GM23338 (cell line): ENCODE data around the gene MAPK1. TPM values are rescaled to one million over a fixed set of nuclear protein-coding genes. Genes with fewer than 3 reads are reported as not detected.

ENCODE experiments used
- ATAC-seq: fragments of 200-7000 bp; cut with Tn5 transposase; 3 replicates; pipeline ENCODE4 v1.9.1; 2020
- DNase-seq: peaks from one replicate; pipeline ENCODE4 v3.0.0-alpha.2; 2015; ENCODE audit warnings: low spot score
- H2AFZ ChIP-seq: fragments of 200-600 bp; sonication (generic); 2 replicates; pipeline ENCODE4 v1.8.0; 2016; ENCODE audit warnings: antibody characterized with exemption, mild to moderate bottlenecking, moderate library complexity
- H3F3A ChIP-seq: fragments of 200-600 bp; sonication (generic); replicated peaks from 2 replicates; pipeline ENCODE4 v1.8.0; 2017; ENCODE audit warnings: antibody characterized with exemption, mixed run types, low read depth
- H3K27ac ChIP-seq: fragments of 200-600 bp; sonication (generic); 2 replicates; pipeline ENCODE4 v1.6.1; 2016; ENCODE audit warnings: low read depth
- H3K27me3 ChIP-seq: fragments of 200-600 bp; sonication (generic); 2 replicates; pipeline ENCODE4 v1.8.0; 2016; ENCODE audit warnings: mild to moderate bottlenecking, mixed run types, moderate library complexity; ENCODE audit not compliant: insufficient read depth
- H3K36me3 ChIP-seq: fragments of 200-600 bp; sonication (generic); 2 replicates; pipeline ENCODE4 v1.8.0; 2016; ENCODE audit warnings: mild to moderate bottlenecking; ENCODE audit not compliant: insufficient read depth
- H3K4me1 ChIP-seq: fragments of 200-600 bp; sonication (generic); 2 replicates; pipeline ENCODE4 v1.8.0; 2016; ENCODE audit warnings: mild to moderate bottlenecking, moderate library complexity; ENCODE audit not compliant: insufficient read depth
- H3K4me2 ChIP-seq: fragments of 200-600 bp; sonication (generic); 2 replicates; pipeline ENCODE4 v1.7.1; 2017; ENCODE audit warnings: mixed run types
- H3K4me3 ChIP-seq: fragments of 200-600 bp; sonication (generic); 2 replicates; pipeline ENCODE4 v1.6.1; 2016; ENCODE audit warnings: mixed run types
- H3K79me2 ChIP-seq: fragments of 200-600 bp; sonication (generic); replicated peaks from 2 replicates; pipeline ENCODE4 v1.8.0; 2017; ENCODE audit warnings: mild to moderate bottlenecking; ENCODE audit not compliant: insufficient read depth
- H3K9me2 ChIP-seq: fragments of 200-600 bp; sonication (generic); 2 replicates; pipeline ENCODE4 v1.8.0; 2017; ENCODE audit not compliant: insufficient read depth
- H4K20me1 ChIP-seq: fragments of 200-600 bp; sonication (generic); replicated peaks from 2 replicates; pipeline ENCODE4 v1.8.0; 2017; ENCODE audit warnings: mild to moderate bottlenecking; ENCODE audit not compliant: insufficient read depth
- H3K27ac Mint-ChIP-seq: 2 replicates; pipeline ENCODE4 v1.8.0; 2020; ENCODE audit warnings: inconsistent platforms, mild to moderate bottlenecking, moderate library complexity, mixed read lengths
- H3K27me3 Mint-ChIP-seq: 3 replicates; pipeline ENCODE4 v1.8.0; 2022; ENCODE audit warnings: low read depth, mild to moderate bottlenecking, moderate library complexity, mixed read lengths, inconsistent platforms; ENCODE audit not compliant: insufficient read depth, poor library complexity
- H3K36me3 Mint-ChIP-seq: 3 replicates; pipeline ENCODE4 v1.8.0; 2021; ENCODE audit warnings: low read depth, mild to moderate bottlenecking, inconsistent platforms, moderate library complexity, mixed read lengths
- H3K4me1 Mint-ChIP-seq: 3 replicates; pipeline ENCODE4 v1.8.0; 2020; ENCODE audit warnings: mild to moderate bottlenecking, inconsistent platforms, mixed read lengths
- H3K4me3 Mint-ChIP-seq: 3 replicates; pipeline ENCODE4 v1.8.0; 2021; ENCODE audit warnings: moderate library complexity, mild to moderate bottlenecking, inconsistent platforms, mixed read lengths
- H3K9me3 Mint-ChIP-seq: 3 replicates; pipeline ENCODE4 v1.8.0; 2020; ENCODE audit warnings: moderate library complexity, mild to moderate bottlenecking, inconsistent platforms, mixed read lengths
- CREB1 ChIP-seq: fragments of 250-450 bp; sonication (Bioruptor Pico); IDR thresholded peaks from 2 replicates; pipeline ENCODE4 v1.5.0; 2020; ENCODE audit warnings: low read depth, mild to moderate bottlenecking, moderate library complexity
- ETS1 ChIP-seq: IDR thresholded peaks from 2 replicates; pipeline ENCODE4 v1.6.1; 2016; ENCODE audit warnings: antibody characterized with exemption
- EZH2 ChIP-seq: fragments of 200-600 bp; sonication (generic); IDR thresholded peaks from one replicate; pipeline ENCODE4 v1.8.0; 2017; ENCODE audit warnings: antibody characterized with exemption, mild to moderate bottlenecking, low read depth; ENCODE audit not compliant: unreplicated experiment
- JUNB ChIP-seq: IDR thresholded peaks from one replicate; pipeline ENCODE4 v1.6.1; 2016; ENCODE audit warnings: antibody characterized with exemption; ENCODE audit not compliant: unreplicated experiment
- NANOG ChIP-seq: IDR thresholded peaks from 2 replicates; pipeline ENCODE4 v1.6.1; 2016; ENCODE audit warnings: antibody characterized with exemption, borderline replicate concordance
- STAT1 ChIP-seq: IDR thresholded peaks from one replicate; pipeline ENCODE4 v1.6.1; 2016; ENCODE audit warnings: antibody characterized with exemption; ENCODE audit not compliant: unreplicated experiment
- ZNF114 ChIP-seq: fragments of 250-450 bp; sonication (Bioruptor Pico); IDR thresholded peaks from 2 replicates; pipeline ENCODE4 v1.5.0; 2020; ENCODE audit warnings: mild to moderate bottlenecking, moderate library complexity
- ZNF331 ChIP-seq: fragments of 250-450 bp; sonication (Bioruptor Pico); IDR thresholded peaks from 2 replicates; pipeline ENCODE4 v1.5.0; 2020; ENCODE audit warnings: low read depth, mild to moderate bottlenecking, moderate library complexity
- polyA plus RNA-seq: library from polyadenylated mRNA; unstranded; fragments of >200 nt; fragmentation: Nextera tagmentation; extraction: Ambion mirVana; gene quantifications from 2 replicates; pipeline ENCODE4 v1.2.1, GENCODE V29; 2016
- total RNA-seq: library from RNA; depleted of rRNA; stranded (reverse); fragments of >200 nt; shearing (Covaris generic); gene quantifications from 2 replicates; pipeline ENCODE4 v1.2.3, GENCODE V29; 2014
- TF ChIP-seq, protein P1 (sequence below), 2 experiments: fragments of 200-600 bp in 1 of 2; sonication (generic) in 1 of 2; conservative IDR thresholded peaks; 2 replicates each; pipeline versions ENCODE4 v1.5.1 to v1.6.1; 2016 to 2017; ENCODE audit warnings: antibody characterized with exemption in 2 of 2, low read depth in 2 of 2, mild to moderate bottlenecking in 2 of 2, moderate library complexity in 1 of 2
- TF ChIP-seq, protein P2 (sequence below): IDR thresholded peaks from one replicate; pipeline ENCODE4 v1.6.1; 2018; ENCODE audit warnings: antibody characterized with exemption; ENCODE audit not compliant: unreplicated experiment
- TF ChIP-seq, protein P3 (sequence below): fragments of 250-450 bp; sonication (Bioruptor Pico); IDR thresholded peaks from 2 replicates; pipeline ENCODE4 v1.5.0; 2020; ENCODE audit warnings: mild to moderate bottlenecking, moderate library complexity

Gene MAPK1
- total and polyA plus RNA-seq, 2 experiments from 2014 or later, result 17.4 to 77.5 TPM

DNA sequence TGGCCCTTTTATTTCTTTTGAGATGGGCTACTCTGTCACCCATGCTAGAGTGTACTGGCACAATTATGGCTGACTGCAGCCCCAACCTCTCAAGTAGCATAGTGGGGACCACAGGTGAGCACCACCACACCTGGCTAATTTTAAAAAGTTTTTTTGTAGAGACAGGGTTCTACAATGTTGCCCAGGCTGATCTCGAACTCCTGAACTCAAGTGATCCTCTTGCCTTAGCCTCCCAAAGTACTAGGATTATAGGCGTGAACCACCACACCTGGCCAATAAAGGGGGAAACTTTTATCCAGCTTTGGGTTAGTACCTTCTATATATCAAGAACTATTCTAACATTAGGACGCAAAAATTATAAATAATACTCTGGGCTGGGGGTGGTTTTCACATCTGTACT lies 52.1 kb downstream of the MAPK1 start:
- Histone ChIP-seq H3K4me1 (peaks cover 25% of the 10 kb centered on the region), H3K9me2 (no peaks in the 10 kb centered on the region), H3K36me3 (no peaks in the 10 kb centered on the region), H3F3A (0 out of 2 replicates have a peak, but pooled peaks cover 4% of the 10 kb centered on the region), H2AFZ (no peak overlapping the region), H3K4me2 (no peak overlapping the region), H4K20me1 (peaks cover 60% of the 10 kb centered on the region), H3K4me3 (no peak overlapping the region), H3K27me3 (no peaks in the 10 kb centered on the region), H3K79me2 (peaks cover 100% of the 10 kb centered on the region), H3K27ac (no peak overlapping the region)
- ATAC-seq (no peak), DNase-seq (no peak)
- peaks cover 32% of the 10 kb centered on the region for H3K4me1 Mint-ChIP-seq
- no peak overlapping the region for H3K27ac Mint-ChIP-seq
- H3K9me3 Mint-ChIP-seq, result peaks cover 3% of the 10 kb centered on the region; the same call in 1 of the 3 replicates
- H3K27me3 Mint-ChIP-seq, result peaks cover 14% of the 10 kb centered on the region
- TF ChIP-seq, protein P1, sequence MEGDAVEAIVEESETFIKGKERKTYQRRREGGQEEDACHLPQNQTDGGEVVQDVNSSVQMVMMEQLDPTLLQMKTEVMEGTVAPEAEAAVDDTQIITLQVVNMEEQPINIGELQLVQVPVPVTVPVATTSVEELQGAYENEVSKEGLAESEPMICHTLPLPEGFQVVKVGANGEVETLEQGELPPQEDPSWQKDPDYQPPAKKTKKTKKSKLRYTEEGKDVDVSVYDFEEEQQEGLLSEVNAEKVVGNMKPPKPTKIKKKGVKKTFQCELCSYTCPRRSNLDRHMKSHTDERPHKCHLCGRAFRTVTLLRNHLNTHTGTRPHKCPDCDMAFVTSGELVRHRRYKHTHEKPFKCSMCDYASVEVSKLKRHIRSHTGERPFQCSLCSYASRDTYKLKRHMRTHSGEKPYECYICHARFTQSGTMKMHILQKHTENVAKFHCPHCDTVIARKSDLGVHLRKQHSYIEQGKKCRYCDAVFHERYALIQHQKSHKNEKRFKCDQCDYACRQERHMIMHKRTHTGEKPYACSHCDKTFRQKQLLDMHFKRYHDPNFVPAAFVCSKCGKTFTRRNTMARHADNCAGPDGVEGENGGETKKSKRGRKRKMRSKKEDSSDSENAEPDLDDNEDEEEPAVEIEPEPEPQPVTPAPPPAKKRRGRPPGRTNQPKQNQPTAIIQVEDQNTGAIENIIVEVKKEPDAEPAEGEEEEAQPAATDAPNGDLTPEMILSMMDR (conservative IDR thresholded peaks at IDR 0.05; ENCODE audit: low read depth in 2 of 2), result no peak
- TF ChIP-seq JUNB, result no peak
- no peak for TF ChIP-seq EZH2
- TF ChIP-seq NANOG, result no peak
- no peak for TF ChIP-seq ZNF114 (CRISPR knock-in tag)
- TF ChIP-seq, protein P2, sequence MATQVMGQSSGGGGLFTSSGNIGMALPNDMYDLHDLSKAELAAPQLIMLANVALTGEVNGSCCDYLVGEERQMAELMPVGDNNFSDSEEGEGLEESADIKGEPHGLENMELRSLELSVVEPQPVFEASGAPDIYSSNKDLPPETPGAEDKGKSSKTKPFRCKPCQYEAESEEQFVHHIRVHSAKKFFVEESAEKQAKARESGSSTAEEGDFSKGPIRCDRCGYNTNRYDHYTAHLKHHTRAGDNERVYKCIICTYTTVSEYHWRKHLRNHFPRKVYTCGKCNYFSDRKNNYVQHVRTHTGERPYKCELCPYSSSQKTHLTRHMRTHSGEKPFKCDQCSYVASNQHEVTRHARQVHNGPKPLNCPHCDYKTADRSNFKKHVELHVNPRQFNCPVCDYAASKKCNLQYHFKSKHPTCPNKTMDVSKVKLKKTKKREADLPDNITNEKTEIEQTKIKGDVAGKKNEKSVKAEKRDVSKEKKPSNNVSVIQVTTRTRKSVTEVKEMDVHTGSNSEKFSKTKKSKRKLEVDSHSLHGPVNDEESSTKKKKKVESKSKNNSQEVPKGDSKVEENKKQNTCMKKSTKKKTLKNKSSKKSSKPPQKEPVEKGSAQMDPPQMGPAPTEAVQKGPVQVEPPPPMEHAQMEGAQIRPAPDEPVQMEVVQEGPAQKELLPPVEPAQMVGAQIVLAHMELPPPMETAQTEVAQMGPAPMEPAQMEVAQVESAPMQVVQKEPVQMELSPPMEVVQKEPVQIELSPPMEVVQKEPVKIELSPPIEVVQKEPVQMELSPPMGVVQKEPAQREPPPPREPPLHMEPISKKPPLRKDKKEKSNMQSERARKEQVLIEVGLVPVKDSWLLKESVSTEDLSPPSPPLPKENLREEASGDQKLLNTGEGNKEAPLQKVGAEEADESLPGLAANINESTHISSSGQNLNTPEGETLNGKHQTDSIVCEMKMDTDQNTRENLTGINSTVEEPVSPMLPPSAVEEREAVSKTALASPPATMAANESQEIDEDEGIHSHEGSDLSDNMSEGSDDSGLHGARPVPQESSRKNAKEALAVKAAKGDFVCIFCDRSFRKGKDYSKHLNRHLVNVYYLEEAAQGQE, result no peak
- no peak for TF ChIP-seq STAT1
- no peak for TF ChIP-seq ETS1
- TF ChIP-seq CREB1 (CRISPR knock-in tag), result no peak
- no peak for TF ChIP-seq ZNF331 (CRISPR knock-in tag)
- TF ChIP-seq, protein P3, sequence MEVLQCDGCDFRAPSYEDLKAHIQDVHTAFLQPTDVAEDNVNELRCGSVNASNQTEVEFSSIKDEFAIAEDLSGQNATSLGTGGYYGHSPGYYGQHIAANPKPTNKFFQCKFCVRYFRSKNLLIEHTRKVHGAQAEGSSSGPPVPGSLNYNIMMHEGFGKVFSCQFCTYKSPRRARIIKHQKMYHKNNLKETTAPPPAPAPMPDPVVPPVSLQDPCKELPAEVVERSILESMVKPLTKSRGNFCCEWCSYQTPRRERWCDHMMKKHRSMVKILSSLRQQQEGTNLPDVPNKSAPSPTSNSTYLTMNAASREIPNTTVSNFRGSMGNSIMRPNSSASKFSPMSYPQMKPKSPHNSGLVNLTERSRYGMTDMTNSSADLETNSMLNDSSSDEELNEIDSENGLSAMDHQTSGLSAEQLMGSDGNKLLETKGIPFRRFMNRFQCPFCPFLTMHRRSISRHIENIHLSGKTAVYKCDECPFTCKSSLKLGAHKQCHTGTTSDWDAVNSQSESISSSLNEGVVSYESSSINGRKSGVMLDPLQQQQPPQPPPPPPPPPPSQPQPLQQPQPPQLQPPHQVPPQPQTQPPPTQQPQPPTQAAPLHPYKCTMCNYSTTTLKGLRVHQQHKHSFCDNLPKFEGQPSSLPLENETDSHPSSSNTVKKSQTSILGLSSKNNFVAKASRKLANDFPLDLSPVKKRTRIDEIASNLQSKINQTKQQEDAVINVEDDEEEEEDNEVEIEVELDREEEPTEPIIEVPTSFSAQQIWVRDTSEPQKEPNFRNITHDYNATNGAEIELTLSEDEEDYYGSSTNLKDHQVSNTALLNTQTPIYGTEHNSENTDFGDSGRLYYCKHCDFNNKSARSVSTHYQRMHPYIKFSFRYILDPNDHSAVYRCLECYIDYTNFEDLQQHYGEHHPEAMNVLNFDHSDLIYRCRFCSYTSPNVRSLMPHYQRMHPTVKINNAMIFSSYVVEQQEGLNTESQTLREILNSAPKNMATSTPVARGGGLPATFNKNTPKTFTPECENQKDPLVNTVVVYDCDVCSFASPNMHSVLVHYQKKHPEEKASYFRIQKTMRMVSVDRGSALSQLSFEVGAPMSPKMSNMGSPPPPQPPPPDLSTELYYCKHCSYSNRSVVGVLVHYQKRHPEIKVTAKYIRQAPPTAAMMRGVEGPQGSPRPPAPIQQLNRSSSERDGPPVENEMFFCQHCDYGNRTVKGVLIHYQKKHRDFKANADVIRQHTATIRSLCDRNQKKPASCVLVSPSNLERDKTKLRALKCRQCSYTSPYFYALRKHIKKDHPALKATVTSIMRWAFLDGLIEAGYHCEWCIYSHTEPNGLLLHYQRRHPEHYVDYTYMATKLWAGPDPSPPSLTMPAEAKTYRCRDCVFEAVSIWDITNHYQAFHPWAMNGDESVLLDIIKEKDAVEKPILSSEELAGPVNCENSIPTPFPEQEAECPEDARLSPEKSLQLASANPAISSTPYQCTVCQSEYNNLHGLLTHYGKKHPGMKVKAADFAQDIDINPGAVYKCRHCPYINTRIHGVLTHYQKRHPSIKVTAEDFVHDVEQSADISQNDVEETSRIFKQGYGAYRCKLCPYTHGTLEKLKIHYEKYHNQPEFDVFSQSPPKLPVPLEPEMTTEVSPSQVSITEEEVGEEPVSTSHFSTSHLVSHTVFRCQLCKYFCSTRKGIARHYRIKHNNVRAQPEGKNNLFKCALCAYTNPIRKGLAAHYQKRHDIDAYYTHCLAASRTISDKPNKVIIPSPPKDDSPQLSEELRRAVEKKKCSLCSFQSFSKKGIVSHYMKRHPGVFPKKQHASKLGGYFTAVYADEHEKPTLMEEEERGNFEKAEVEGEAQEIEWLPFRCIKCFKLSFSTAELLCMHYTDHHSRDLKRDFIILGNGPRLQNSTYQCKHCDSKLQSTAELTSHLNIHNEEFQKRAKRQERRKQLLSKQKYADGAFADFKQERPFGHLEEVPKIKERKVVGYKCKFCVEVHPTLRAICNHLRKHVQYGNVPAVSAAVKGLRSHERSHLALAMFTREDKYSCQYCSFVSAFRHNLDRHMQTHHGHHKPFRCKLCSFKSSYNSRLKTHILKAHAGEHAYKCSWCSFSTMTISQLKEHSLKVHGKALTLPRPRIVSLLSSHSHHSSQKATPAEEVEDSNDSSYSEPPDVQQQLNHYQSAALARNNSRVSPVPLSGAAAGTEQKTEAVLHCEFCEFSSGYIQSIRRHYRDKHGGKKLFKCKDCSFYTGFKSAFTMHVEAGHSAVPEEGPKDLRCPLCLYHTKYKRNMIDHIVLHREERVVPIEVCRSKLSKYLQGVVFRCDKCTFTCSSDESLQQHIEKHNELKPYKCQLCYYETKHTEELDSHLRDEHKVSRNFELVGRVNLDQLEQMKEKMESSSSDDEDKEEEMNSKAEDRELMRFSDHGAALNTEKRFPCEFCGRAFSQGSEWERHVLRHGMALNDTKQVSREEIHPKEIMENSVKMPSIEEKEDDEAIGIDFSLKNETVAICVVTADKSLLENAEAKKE (CRISPR knock-in tag), result no peak
- H3K4me3 Mint-ChIP-seq, result no peak overlapping the region
- H3K36me3 Mint-ChIP-seq, result peaks cover 17% of the 10 kb centered on the region
